OCI-LY1 (cell line): Measurements from ENCODE around the gene ALG1.

ENCODE experiments used
- H2AFZ ChIP-seq: fragments of 200-600 bp; sonication (generic), shearing (Covaris generic); 2 replicates; pipeline ENCODE4 v1.6.0; 2014; ENCODE audit warnings: antibody characterized with exemption, mild to moderate bottlenecking, low read length
- H3F3A ChIP-seq: fragments of 200-600 bp; sonication (generic), shearing (Covaris generic); 2 replicates; pipeline ENCODE4 v1.6.0; 2014; ENCODE audit warnings: mild to moderate bottlenecking, antibody characterized with exemption, low read length, moderate library complexity; ENCODE audit not compliant: insufficient read depth
- H3K27ac ChIP-seq: fragments of 200-600 bp; sonication (generic); 2 replicates; pipeline ENCODE4 v1.5.1; 2014; ENCODE audit warnings: low read length, mixed run types, mild to moderate bottlenecking, low read depth; ENCODE audit not compliant: poor library complexity, severe bottlenecking
- H3K27me3 ChIP-seq: fragments of 200-600 bp; sonication (generic); 2 replicates; pipeline ENCODE4 v1.6.0; 2014; ENCODE audit warnings: antibody characterized with exemption, mild to moderate bottlenecking, low read length, moderate library complexity; ENCODE audit not compliant: insufficient read depth
- H3K36me3 ChIP-seq: fragments of 200-600 bp; sonication (generic); 2 replicates; pipeline ENCODE4 v1.6.1; 2014; ENCODE audit warnings: mild to moderate bottlenecking, antibody characterized with exemption, low read length, moderate library complexity, mixed read lengths; ENCODE audit not compliant: insufficient read depth
- H3K4me1 ChIP-seq: fragments of 200-600 bp; sonication (generic); 2 replicates; pipeline ENCODE4 v1.5.1; 2014; ENCODE audit warnings: mild to moderate bottlenecking, low read length, moderate library complexity; ENCODE audit not compliant: insufficient read depth, severe bottlenecking
- H3K4me2 ChIP-seq: fragments of 200-600 bp; sonication (generic), shearing (Covaris generic); 2 replicates; pipeline ENCODE4 v1.6.1; 2014; ENCODE audit warnings: low read length
- H3K4me3 ChIP-seq: fragments of 200-600 bp; sonication (generic); 2 replicates; pipeline ENCODE4 v1.5.1; 2014; ENCODE audit warnings: low read length, low read depth, mild to moderate bottlenecking, mixed read lengths; ENCODE audit not compliant: poor library complexity, severe bottlenecking
- H3K79me2 ChIP-seq: fragments of 200-600 bp; shearing (Covaris generic); 2 replicates; pipeline ENCODE4 v1.6.1; 2016; ENCODE audit warnings: mixed run types, low read length, mixed read lengths; ENCODE audit not compliant: insufficient read depth
- H3K9ac ChIP-seq: fragments of 200-600 bp; sonication (generic), shearing (Covaris generic); 2 replicates; pipeline ENCODE4 v1.6.1; 2014; ENCODE audit warnings: mild to moderate bottlenecking, low read length, mixed read lengths
- H3K9me2 ChIP-seq: fragments of 200-600 bp; sonication (generic), shearing (Covaris generic); 2 replicates; pipeline ENCODE4 v1.6.1; 2014; ENCODE audit warnings: low read depth, mild to moderate bottlenecking, low read length, mixed read lengths
- H3K9me3 ChIP-seq: fragments of 200-600 bp; shearing (Covaris generic); 2 replicates; pipeline ENCODE4 v1.6.1; 2014; ENCODE audit warnings: low read length, mixed read lengths
- H4K20me1 ChIP-seq: fragments of 200-600 bp; sonication (generic), shearing (Covaris generic); 2 replicates; pipeline ENCODE4 v1.6.0; 2016; ENCODE audit warnings: mild to moderate bottlenecking, low read length; ENCODE audit not compliant: insufficient read depth
- CTCF ChIP-seq: fragments of 200-600 bp; sonication (generic), shearing (Covaris generic); IDR thresholded peaks from 2 replicates; pipeline ENCODE4 v1.5.1; 2017; ENCODE audit warnings: mild to moderate bottlenecking, antibody characterized with exemption, low read length, moderate library complexity, mixed read lengths
- EZH2 ChIP-seq: fragments of 200-600 bp; sonication (generic), shearing (Covaris generic); IDR thresholded peaks from 2 replicates; pipeline ENCODE4 v1.8.0; 2017; ENCODE audit warnings: borderline replicate concordance, mixed run types, mild to moderate bottlenecking, antibody characterized with exemption, low read length, moderate library complexity, mixed read lengths

The ALG1 gene

GRCh38 chr16:5062790-5063765 is 8.6 kb upstream of the ALG1 start:
- H4K20me1 ChIP-seq: no peaks in the 10 kb centered on the region
- H3K4me1 ChIP-seq: no peaks in the 10 kb centered on the region
- no peaks in the 10 kb centered on the region for H3F3A ChIP-seq
- H2AFZ ChIP-seq: no peak overlapping the region
- no peaks in the 10 kb centered on the region for H3K9me3 ChIP-seq
- H3K79me2 ChIP-seq: no peaks in the 10 kb centered on the region
- no peaks in the 10 kb centered on the region for H3K9me2 ChIP-seq
- H3K36me3 ChIP-seq: no peaks in the 10 kb centered on the region
- no peak overlapping the region for H3K4me2 ChIP-seq
- H3K9ac ChIP-seq: no peak overlapping the region
- no peaks in the 10 kb centered on the region for H3K27me3 ChIP-seq
- H3K27ac ChIP-seq: no peak overlapping the region
- no peak for TF ChIP-seq EZH2
- TF ChIP-seq CTCF: 0 out of 2 replicates have a peak, but pooled peaks have one; percentile 13
- no peak overlapping the region for H3K4me3 ChIP-seq

DNA sequence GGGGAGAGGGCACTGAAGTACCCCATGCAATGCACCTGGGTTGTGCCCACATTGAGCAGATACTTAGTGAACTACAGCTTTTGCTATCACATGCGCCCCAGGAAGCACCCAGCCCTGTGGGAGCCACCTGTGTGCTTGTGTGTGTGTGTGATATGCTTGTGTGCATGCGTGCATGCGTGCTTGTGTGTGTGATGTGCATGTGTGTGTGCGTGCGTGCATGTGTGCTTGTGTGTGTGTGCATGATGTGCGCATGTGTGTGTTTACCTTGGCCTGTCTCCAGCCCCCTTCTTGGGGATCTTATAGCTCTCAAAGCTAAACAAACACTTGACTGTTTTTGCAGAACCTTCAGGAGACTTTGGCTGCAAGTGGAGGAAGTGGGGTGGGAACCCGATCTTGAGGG is 6.7 kb upstream of the ALG1 start:
- Histone ChIP-seq H3K9me2 (no peaks in the 10 kb centered on the region), H3K36me3 (no peaks in the 10 kb centered on the region), H2AFZ (no peak overlapping the region), H3K4me3 (no peak overlapping the region), H3K9me3 (no peaks in the 10 kb centered on the region), H3K4me2 (no peak overlapping the region), H3F3A (no peaks in the 10 kb centered on the region), H3K4me1 (no peaks in the 10 kb centered on the region), H3K27me3 (no peaks in the 10 kb centered on the region), H3K27ac (no peak overlapping the region), H3K79me2 (no peaks in the 10 kb centered on the region), H4K20me1 (no peaks in the 10 kb centered on the region), H3K9ac (no peak overlapping the region)
- TF ChIP-seq EZH2: no peak
- no peak for TF ChIP-seq CTCF

DNA sequence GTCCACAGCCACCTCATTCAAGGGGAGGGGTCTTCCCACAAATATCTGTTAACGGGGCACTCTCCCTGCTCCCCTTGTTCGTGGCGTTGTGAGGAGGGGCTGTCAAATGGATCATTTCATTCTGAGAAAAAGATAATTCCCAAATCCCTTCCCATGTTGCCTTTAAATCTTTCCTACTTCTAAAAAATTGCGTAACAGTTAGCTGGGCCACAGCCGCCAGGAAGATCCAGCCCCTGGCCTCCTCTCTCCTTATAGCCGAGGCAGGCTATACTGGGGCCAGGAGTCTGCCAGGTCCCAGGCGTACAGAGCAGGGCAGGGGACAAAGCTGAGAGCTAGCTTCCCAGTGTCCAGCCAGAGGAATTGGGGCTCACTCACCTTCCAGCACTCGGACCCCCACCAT is 6.3 kb upstream of the ALG1 start:
- Histone ChIP-seq H4K20me1 (no peaks in the 10 kb centered on the region), H3K79me2 (no peaks in the 10 kb centered on the region), H3K27me3 (no peaks in the 10 kb centered on the region), H3K36me3 (no peaks in the 10 kb centered on the region), H3K4me3 (no peak overlapping the region), H2AFZ (no peak overlapping the region), H3K9me3 (no peaks in the 10 kb centered on the region), H3K4me1 (no peaks in the 10 kb centered on the region), H3K9ac (no peak overlapping the region), H3F3A (no peaks in the 10 kb centered on the region), H3K4me2 (no peak overlapping the region), H3K27ac (no peak overlapping the region), H3K9me2 (no peaks in the 10 kb centered on the region)
- no peak for TF ChIP-seq CTCF
- TF ChIP-seq EZH2: no peak
